Thoracic aorta (tissue), 2 donors: ENCODE measurements around the gene LAMTOR2. TPM values are rescaled to one million over a fixed set of nuclear protein-coding genes. Genes with fewer than 3 reads are reported as not detected.

Experiments used
- ATAC-seq: fragments of 150-250 bp; one replicate; pipeline ENCODE4 v1.8.0; 2017; ENCODE audit warnings: low read depth; ENCODE audit not compliant: insufficient number of reproducible peaks, low FRiP score
- DNase-seq: peaks from one replicate; pipeline ENCODE4 v3.0.0-alpha.2; 2020; ENCODE audit warnings: low spot score
- H3K27ac ChIP-seq, 2 donors: fragments of 200-600 bp; sonication (generic); 1 replicate in 1 of 2; 2 replicates in 1 of 2; pipeline ENCODE4 v1.5.1; 2016; ENCODE audit warnings: mild to moderate bottlenecking in 2 of 2, moderate library complexity in 2 of 2
- H3K27me3 ChIP-seq: fragments of 200-600 bp; sonication (generic); replicated peaks from 2 replicates; pipeline ENCODE4 v1.6.0; 2016; ENCODE audit warnings: mild to moderate bottlenecking; ENCODE audit not compliant: insufficient read depth
- H3K36me3 ChIP-seq: fragments of 200-600 bp; sonication (generic); one replicate; pipeline ENCODE4 v1.5.1; 2016
- H3K4me1 ChIP-seq, 2 donors: fragments of 200-600 bp; sonication (generic); 1 replicate in 1 of 2; 2 replicates in 1 of 2; pipeline versions ENCODE4 v1.5.1 to v1.6.0; 2016; ENCODE audit warnings: low read depth in 2 of 2, mild to moderate bottlenecking in 1 of 2; ENCODE audit not compliant: control insufficient read depth in 1 of 2
- H3K4me3 ChIP-seq: fragments of 200-600 bp; sonication (generic); 2 replicates; pipeline ENCODE4 v1.5.1; 2016; ENCODE audit warnings: mild to moderate bottlenecking
- H3K9me3 ChIP-seq: fragments of 200-600 bp; sonication (generic); 2 replicates; pipeline ENCODE4 v1.5.1; 2016
- CTCF ChIP-seq: fragments of 200-600 bp; sonication (generic); IDR thresholded peaks from one replicate; pipeline ENCODE4 v1.5.1; 2019; ENCODE audit warnings: antibody characterized with exemption
- total RNA-seq, 2 donors: library from RNA; depleted of rRNA; stranded (reverse); fragments of >200 nt; gene quantifications; one replicate each; pipeline versions ENCODE4 v1.1.0 to v1.2.3, GENCODE V29; 2016

Gene LAMTOR2
- total RNA-seq, 2 donors from 2014 or later: 26.4 to 37.0 TPM

- DNase-seq: no peak
- ATAC-seq: no peak
- no peak for TF ChIP-seq CTCF
- H3K4me3 ChIP-seq: no peak overlapping the region
- H3K4me1 ChIP-seq: peaks cover 25 to 56% of the 10 kb centered on the region in 2 donors
- no peaks in the 10 kb centered on the region for H3K9me3 ChIP-seq
- no peaks in the 10 kb centered on the region for H3K27me3 ChIP-seq
- H3K27ac ChIP-seq: peak overlapping the region in 1 of 2 donors; percentile 31
- no peaks in the 10 kb centered on the region for H3K36me3 ChIP-seq
Observed at GRCh38 chr1:156099282-156099681, 44.7 kb downstream of the LAMTOR2 start.

DNA sequence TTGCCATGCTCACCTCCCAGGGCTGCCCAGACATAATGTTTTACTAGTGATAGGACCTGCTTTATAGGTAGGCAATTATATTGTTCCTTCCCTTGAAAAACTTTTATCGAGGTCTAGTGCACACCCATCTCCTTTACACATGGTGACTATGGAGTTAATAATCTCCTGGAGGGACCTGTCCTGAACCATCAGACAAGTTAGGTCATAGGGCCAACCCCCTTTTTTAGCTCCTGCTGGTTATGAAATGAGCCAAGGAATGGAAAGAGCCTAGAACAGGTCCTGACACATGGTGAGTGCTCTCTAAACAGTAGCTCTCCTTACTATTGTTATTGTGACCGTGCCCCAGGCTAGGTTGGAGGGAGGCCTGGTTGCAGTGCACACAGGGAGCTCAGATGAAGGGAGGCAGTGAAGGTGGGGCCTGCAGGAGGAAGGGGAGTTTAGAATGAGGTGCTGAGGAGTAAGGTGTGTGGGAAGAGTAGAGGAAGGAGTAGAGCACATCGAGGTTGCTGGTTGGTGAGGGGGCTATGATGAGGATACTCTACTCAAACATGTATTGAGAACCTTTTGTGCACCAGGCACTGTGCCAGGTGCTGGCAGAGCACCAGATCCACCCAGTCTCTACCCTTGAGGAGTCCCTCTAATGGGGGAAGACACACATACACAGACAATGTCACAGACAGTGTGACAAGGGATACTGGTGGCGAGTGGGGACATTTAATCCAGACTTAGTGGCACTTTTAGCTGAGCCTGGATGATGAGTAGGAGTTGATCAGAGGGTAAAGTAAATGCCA, 45.8 kb downstream of the LAMTOR2 start:
- no peaks in the 10 kb centered on the region for H3K36me3 ChIP-seq
- ATAC-seq: no peak
- H3K27ac ChIP-seq: peak overlapping the region in 1 of 2 donors; percentile 16
- peaks cover 36 to 67% of the 10 kb centered on the region in 2 donors for H3K4me1 ChIP-seq
- no peak overlapping the region for H3K4me3 ChIP-seq
- no peak for DNase-seq
- TF ChIP-seq CTCF: no peak
- H3K9me3 ChIP-seq: no peaks in the 10 kb centered on the region
- H3K27me3 ChIP-seq: no peaks in the 10 kb centered on the region

- Histone ChIP-seq H3K4me1 (peaks cover 36 to 68% of the 10 kb centered on the region in 2 donors), H3K27ac (peak overlapping the region; percentile 97 to 99), H3K4me3 (no peak overlapping the region), H3K9me3 (no peaks in the 10 kb centered on the region), H3K36me3 (no peaks in the 10 kb centered on the region), H3K27me3 (no peaks in the 10 kb centered on the region)
- no peak for TF ChIP-seq CTCF
- DNase-seq (no peak), ATAC-seq (no peak)
Observed at GRCh38 chr1:156101880-156102279, 47.3 kb downstream of the LAMTOR2 start.

DNA sequence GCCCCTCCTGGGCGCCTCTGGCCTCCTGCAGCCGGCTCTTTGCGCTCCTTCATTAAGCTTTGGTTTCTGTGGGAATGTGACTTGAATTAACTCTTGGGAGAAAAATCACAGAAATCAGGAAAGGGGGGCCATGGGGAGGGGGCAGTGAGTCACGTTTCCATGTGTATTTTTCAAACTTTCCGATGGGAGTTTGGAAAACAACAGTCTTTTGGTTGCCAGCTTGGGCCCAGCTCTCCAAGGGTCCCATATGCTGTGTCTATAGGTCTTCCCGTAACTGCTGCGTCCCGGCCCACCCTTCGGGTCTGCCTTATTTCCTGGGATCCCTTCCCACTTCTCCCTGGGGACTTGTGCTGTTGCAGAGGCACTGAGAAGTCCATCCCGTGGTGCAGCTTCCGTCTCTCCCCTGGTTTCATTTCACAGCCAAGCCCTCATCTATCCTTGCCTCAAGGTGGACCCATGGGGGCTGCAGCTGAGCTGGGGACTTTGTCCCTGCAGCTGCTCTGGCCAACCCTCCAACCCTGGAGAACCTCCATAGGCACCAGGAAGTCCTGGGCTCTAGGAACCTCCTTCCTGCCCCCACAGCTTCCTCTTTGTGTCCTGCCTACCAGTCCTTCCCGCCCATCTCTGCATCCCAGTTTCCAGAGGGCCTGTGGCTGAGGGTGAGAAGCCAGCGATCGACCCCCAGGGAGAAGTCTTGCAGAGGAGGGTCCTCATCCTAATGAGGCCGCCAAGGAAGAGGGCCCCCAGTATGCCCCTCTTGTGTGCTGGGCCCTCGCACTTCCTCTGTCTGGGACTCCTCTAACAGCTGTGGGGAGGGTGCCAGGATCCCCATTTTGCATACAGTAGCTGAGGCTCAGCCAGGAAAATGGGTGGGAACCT, 48.3 kb downstream of the LAMTOR2 start:
- ATAC-seq: no peak
- H3K4me3 ChIP-seq: peak overlapping the region; percentile 14
- no peaks in the 10 kb centered on the region for H3K27me3 ChIP-seq
- no peaks in the 10 kb centered on the region for H3K9me3 ChIP-seq
- peak overlapping the region; percentile 97 to 99 for H3K27ac ChIP-seq
- H3K36me3 ChIP-seq: no peaks in the 10 kb centered on the region
- peaks cover 39 to 66% of the 10 kb centered on the region in 2 donors for H3K4me1 ChIP-seq
- TF ChIP-seq CTCF: no peak
- no peak for DNase-seq

DNA sequence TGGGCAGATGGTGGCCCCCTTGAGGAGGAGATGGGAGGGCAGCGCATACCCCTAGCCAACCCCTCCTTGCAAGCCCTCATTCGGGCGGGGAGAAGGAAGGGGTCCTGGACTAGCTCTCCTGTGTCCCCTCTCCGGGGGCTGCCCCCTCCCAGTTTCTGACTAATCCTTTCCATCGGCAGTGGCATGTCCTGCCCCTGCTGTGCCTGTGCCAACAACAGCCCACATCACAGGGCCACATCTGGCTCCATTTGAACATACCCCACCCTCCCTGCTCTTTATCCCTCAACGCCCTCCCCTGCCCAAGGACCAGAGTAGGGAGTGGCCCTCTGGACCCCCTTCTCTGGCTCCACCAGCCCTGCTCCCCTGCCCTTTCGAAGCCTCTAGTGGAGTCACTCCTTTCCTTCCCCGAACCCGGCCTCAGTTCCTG, 49.0 kb downstream of the LAMTOR2 start:
- H3K36me3 ChIP-seq: no peaks in the 10 kb centered on the region
- ATAC-seq (peak; percentile 5), DNase-seq (no peak)
- H3K27me3 ChIP-seq: no peaks in the 10 kb centered on the region
- H3K9me3 ChIP-seq: no peaks in the 10 kb centered on the region
- H3K4me3 ChIP-seq: peak overlapping the region; percentile 54
- H3K27ac ChIP-seq: peak overlapping the region; percentile 97 to 99
- no peak for TF ChIP-seq CTCF
- peaks cover 39 to 65% of the 10 kb centered on the region in 2 donors for H3K4me1 ChIP-seq
